ENCODE results near the gene BCL11A.
"Not testable (repeated sequence)": the region's sequence is repeated elsewhere in the genome, so short reads cannot be mapped to it uniquely, and the experiment has no call there.

GRCh38 chr2:60417210-60417609 lies 136.2 kb downstream of the BCL11A start:
- not testable (repeated sequence) for TF ChIP-seq EZH2 (IDR thresholded peaks at IDR 0.05; ENCODE audit: low read length)
- TF ChIP-seq, protein P1, sequence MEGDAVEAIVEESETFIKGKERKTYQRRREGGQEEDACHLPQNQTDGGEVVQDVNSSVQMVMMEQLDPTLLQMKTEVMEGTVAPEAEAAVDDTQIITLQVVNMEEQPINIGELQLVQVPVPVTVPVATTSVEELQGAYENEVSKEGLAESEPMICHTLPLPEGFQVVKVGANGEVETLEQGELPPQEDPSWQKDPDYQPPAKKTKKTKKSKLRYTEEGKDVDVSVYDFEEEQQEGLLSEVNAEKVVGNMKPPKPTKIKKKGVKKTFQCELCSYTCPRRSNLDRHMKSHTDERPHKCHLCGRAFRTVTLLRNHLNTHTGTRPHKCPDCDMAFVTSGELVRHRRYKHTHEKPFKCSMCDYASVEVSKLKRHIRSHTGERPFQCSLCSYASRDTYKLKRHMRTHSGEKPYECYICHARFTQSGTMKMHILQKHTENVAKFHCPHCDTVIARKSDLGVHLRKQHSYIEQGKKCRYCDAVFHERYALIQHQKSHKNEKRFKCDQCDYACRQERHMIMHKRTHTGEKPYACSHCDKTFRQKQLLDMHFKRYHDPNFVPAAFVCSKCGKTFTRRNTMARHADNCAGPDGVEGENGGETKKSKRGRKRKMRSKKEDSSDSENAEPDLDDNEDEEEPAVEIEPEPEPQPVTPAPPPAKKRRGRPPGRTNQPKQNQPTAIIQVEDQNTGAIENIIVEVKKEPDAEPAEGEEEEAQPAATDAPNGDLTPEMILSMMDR (optimal IDR thresholded peaks at IDR 0.05 in 1 of 3, IDR thresholded peaks at IDR 0.05 in 1 of 3, conservative IDR thresholded peaks at IDR 0.05 in 1 of 3; ENCODE audit: extremely low read depth in 1 of 3, insufficient read depth in 2 of 3, low read length in 3 of 3) = not testable (repeated sequence)

All from keratinocyte (primary cell).